Cardiac fibroblast (primary cell): ENCODE measurements around the gene ZNF45.

Source experiments
- DNase-seq, 2 donors: peaks; one replicate each; pipeline versions ENCODE4 v3.0.0 to v3.0.0-alpha.2; 2010; ENCODE audit warnings: low read depth in 2 of 2
- H3K4me3 ChIP-seq, 2 donors: replicated peaks in 1 of 2; 1 replicate in 1 of 2; 2 replicates in 1 of 2; pipeline ENCODE4 v1.5.1; 2011; ENCODE audit warnings: low read depth in 2 of 2, low read length in 2 of 2, mild to moderate bottlenecking in 2 of 2, moderate library complexity in 1 of 2
- CTCF ChIP-seq: IDR thresholded peaks from one replicate; pipeline ENCODE4 v1.5.1; 2011; ENCODE audit warnings: low read depth, mild to moderate bottlenecking, low read length, inconsistent platforms

ZNF45 gene

GRCh38 chr19:43934985-43935708 lies at the start of gene ZNF45:
Gene ZNF45 (minus strand): TSS chr19:43935282. CDS start chr19:43922185, 13,097 bp downstream.
- peak within 1 kb of the TSS; percentile 64 to 74 for H3K4me3 ChIP-seq
- no peak for TF ChIP-seq CTCF
- DNase-seq, result peak; percentile 90 to 91

- DNase-seq, result no peak
- peak overlapping the region; percentile 74 to 89 for H3K4me3 ChIP-seq
- TF ChIP-seq CTCF, result no peak
These were observed 49.6 kb upstream of the ZNF45 start for GRCh38 chr19:43984687-43985000.

GRCh38 chr19:43983912-43984686 lies 49.0 kb upstream of the ZNF45 start, which contains the start of gene ZNF155:
Gene ZNF155 (plus strand): TSS chr19:43984188. CDS start chr19:43988544, 4,356 bp downstream.
- no peak for TF ChIP-seq CTCF
- DNase-seq, result peak; percentile 98
- H3K4me3 ChIP-seq, result peak within 1 kb of the TSS; percentile 74 to 89

GRCh38 chr19:43983544-43983911 lies 48.4 kb upstream of the ZNF45 start:
- no peak for TF ChIP-seq CTCF
- no peak for DNase-seq
- H3K4me3 ChIP-seq, result peak overlapping the region; percentile 74 to 89

GRCh38 chr19:43976732-43977131 lies 41.6 kb upstream of the ZNF45 start:
- no peak for TF ChIP-seq CTCF
- H3K4me3 ChIP-seq, result no peak overlapping the region
- no peak for DNase-seq

- peak; percentile 1 to 16 for DNase-seq
- no peak for TF ChIP-seq CTCF
- no peak overlapping the region for H3K4me3 ChIP-seq
These were observed 31.1 kb upstream of the ZNF45 start for GRCh38 chr19:43966079-43966694.
